B cell (primary cell): ENCODE measurements around the gene MPZL3. TPM values are rescaled to one million over a fixed set of nuclear protein-coding genes. Genes with fewer than 3 reads are reported as not detected.

Source experiments
- ATAC-seq: fragments of 200-7000 bp; cut with Tn5 transposase; one replicate; pipeline ENCODE4 v1.10.0; 2021; ENCODE audit warnings: low read depth, mild to moderate bottlenecking, moderate number of reproducible peaks, moderate library complexity
- CTCF ChIA-PET: fragments of 350-600 bp; sonication (Branson Sonifier 250); formaldehyde crosslinking; loops from one replicate; lab custom pipeline; 2021; ENCODE audit warnings: antibody characterized with exemption, inconsistent platforms; lab: Charles Lee
- POLR2A ChIA-PET: fragments of 350-600 bp; sonication (Branson Sonifier 250); formaldehyde crosslinking; loops from one replicate; lab custom pipeline; 2021; ENCODE audit warnings: antibody characterized with exemption; lab: Charles Lee
- DNase-seq: peaks from one replicate; pipeline ENCODE4 v3.0.0; 2013
- H2AFZ ChIP-seq: 2 replicates; pipeline ENCODE4 v1.6.1; 2012; ENCODE audit warnings: mild to moderate bottlenecking, low read depth, low read length; ENCODE audit not compliant: insufficient read depth, poor library complexity, severe bottlenecking
- H3K27ac ChIP-seq, 2 donors: 1 replicate in 1 of 2; 2 replicates in 1 of 2; pipeline ENCODE4 v1.5.1; 2012 to 2013; ENCODE audit warnings: low read length in 2 of 2, mild to moderate bottlenecking in 2 of 2, moderate library complexity in 1 of 2
- H3K27me3 ChIP-seq, 4 experiments: fragments of 200-600 bp in 1 of 4; sonication (generic) in 1 of 4; replicated peaks in 1 of 4; 1 replicate in 2 of 4; 2 replicates in 2 of 4; pipeline versions ENCODE4 v1.6.1 to v1.7.0; 2013 to 2016; ENCODE audit warnings: low read length in 3 of 4, mild to moderate bottlenecking in 2 of 4, mixed read lengths in 1 of 4, moderate library complexity in 1 of 4; ENCODE audit not compliant: insufficient read depth in 4 of 4, control insufficient read depth in 3 of 4; ENCODE audit errors: control extremely low read depth in 1 of 4
- H3K36me3 ChIP-seq, 2 experiments: replicated peaks in 1 of 2; 1 replicate in 1 of 2; 2 replicates in 1 of 2; pipeline versions ENCODE4 v1.6.1 to v1.7.1; 2013; ENCODE audit warnings: low read length in 1 of 2; ENCODE audit not compliant: insufficient read depth in 2 of 2, control insufficient read depth in 1 of 2; ENCODE audit errors: control extremely low read depth in 1 of 2, extremely low read depth in 1 of 2
- H3K4me1 ChIP-seq, 2 donors: fragments of 200-600 bp in 1 of 2; sonication (generic) in 1 of 2; 1 replicate in 1 of 2; 2 replicates in 1 of 2; pipeline versions ENCODE4 v1.5.1 to v1.6.1; 2013 to 2017; ENCODE audit warnings: low read length in 2 of 2; ENCODE audit not compliant: control insufficient read depth in 2 of 2, insufficient read depth in 2 of 2
- H3K4me2 ChIP-seq: replicated peaks from 2 replicates; pipeline ENCODE3; 2012; ENCODE audit warnings: mild to moderate bottlenecking, low read depth, low read length; ENCODE audit not compliant: poor library complexity, severe bottlenecking
- H3K4me3 ChIP-seq, 5 experiments: fragments of 200-600 bp in 1 of 5; sonication (generic) in 1 of 5; 1 replicate in 3 of 5; 2 replicates in 2 of 5; pipeline versions ENCODE4 v1.5.1 to v1.7.0; 2011 to 2016; ENCODE audit warnings: low read length in 4 of 5, mild to moderate bottlenecking in 4 of 5, low read depth in 2 of 5, control low read depth in 1 of 5, moderate library complexity in 1 of 5; ENCODE audit not compliant: insufficient read depth in 1 of 5; ENCODE audit errors: control extremely low read depth in 1 of 5, extremely low read depth in 1 of 5
- H3K79me2 ChIP-seq: fragments of 200-600 bp; sonication (generic); one replicate; pipeline ENCODE4 v1.6.0; 2016; ENCODE audit warnings: low read length; ENCODE audit not compliant: control insufficient read depth, insufficient read depth
- H3K9ac ChIP-seq: fragments of 200-600 bp; sonication (generic); 2 replicates; pipeline ENCODE4 v1.6.1; 2017; ENCODE audit warnings: mild to moderate bottlenecking, low read length, moderate library complexity
- H3K9me3 ChIP-seq, 3 donors: one replicate each; pipeline versions ENCODE4 v1.6.1 to v1.7.1; 2013; ENCODE audit warnings: low read length in 2 of 3; ENCODE audit not compliant: control insufficient read depth in 2 of 3, insufficient read depth in 1 of 3; ENCODE audit errors: control extremely low read depth in 1 of 3
- H4K20me1 ChIP-seq: 2 replicates; pipeline ENCODE4 v1.6.0; 2012; ENCODE audit warnings: mild to moderate bottlenecking, low read length; ENCODE audit not compliant: insufficient read depth, control insufficient read depth, poor library complexity, severe bottlenecking
- H3K27ac Mint-ChIP-seq: one replicate; pipeline ENCODE4 v1.8.0; 2021; ENCODE audit warnings: mixed read lengths
- H3K27me3 Mint-ChIP-seq: one replicate; pipeline ENCODE4 v1.8.0; 2021; ENCODE audit warnings: mixed read lengths
- H3K4me1 Mint-ChIP-seq: one replicate; pipeline ENCODE4 v1.8.0; 2021; ENCODE audit warnings: mixed read lengths
- H3K4me3 Mint-ChIP-seq: one replicate; pipeline ENCODE4 v1.8.0; 2021; ENCODE audit warnings: mixed read lengths
- H3K9me3 Mint-ChIP-seq: one replicate; pipeline ENCODE4 v1.8.0; 2022; ENCODE audit warnings: mixed read lengths; ENCODE audit not compliant: insufficient read depth
- EZH2 ChIP-seq: IDR thresholded peaks from 2 replicates; pipeline ENCODE4 v1.6.1; 2012; ENCODE audit warnings: borderline replicate concordance, low read depth, mild to moderate bottlenecking, moderate library complexity, low read length; ENCODE audit not compliant: insufficient read depth, poor library complexity, severe bottlenecking
- WGBS: methylation state at CpG from one replicate; pipeline ENCODE4 v1.1.5; 2013; ENCODE audit warnings: missing lambda C conversion rate; ENCODE audit not compliant: insufficient coverage; 5-methylcytosine and 5-hydroxymethylcytosine counted together
- intact Hi-C: fragments of 100-400 bp; cut with micrococcal nuclease; formaldehyde crosslinking; loops from one replicate; pipeline ENCODE4 v1.10.0; 2022
- polyA plus RNA-seq: library from polyadenylated mRNA; depleted of rRNA; stranded (reverse); fragments of >200 nt; gene quantifications from 2 replicates; pipeline ENCODE4 v1.2.3, GENCODE V29; 2012
- total RNA-seq, 2 donors: library from RNA; stranded (reverse); fragments of 120-200 nt in 1 of 2; gene quantifications; 1 replicate in 1 of 2; 2 replicates in 1 of 2; pipeline versions ENCODE4 v1.2.3 to v1.2.4, GENCODE V29; 2013 to 2022
- TF ChIP-seq, protein P1 (sequence below): fragments of 200-600 bp; IDR thresholded peaks from one replicate; pipeline ENCODE4 v1.8.0; 2022; ENCODE audit warnings: antibody characterized with exemption, mild to moderate bottlenecking

The MPZL3 gene
- total and polyA plus RNA-seq, 2 donors (not counting 1 experiment from before 2014, with no cell fraction given) = 1.4 to 4.2 TPM

DNA sequence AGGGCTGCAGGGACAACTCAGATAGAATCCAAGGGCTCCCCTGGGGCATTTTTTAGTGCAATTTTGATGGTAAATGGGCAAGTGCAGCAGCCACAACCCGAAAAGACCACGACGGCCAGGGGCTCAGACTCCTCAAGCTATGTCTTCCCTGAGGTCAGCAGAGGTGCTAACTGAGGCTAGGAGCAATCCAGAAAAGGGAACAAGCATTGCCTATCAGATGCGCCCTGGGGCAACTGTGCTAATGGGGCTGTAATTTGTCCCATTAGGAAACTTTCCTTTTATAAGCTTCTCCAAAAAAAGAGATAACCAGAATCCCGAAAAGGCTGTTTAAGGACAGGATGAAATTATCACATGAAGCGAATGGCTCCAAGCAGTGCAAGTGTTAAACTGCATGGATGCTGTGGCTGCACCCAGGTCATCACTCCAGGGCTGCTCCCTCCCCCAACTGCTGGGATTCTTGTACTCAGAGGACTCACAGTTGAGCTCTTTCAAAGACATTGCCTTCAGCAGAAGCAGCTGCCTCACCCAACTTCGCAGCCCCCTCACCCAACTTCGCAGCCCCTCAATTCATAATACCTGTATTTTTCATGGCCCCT lies 49.5 kb upstream of the MPZL3 start:
- H3K4me3 ChIP-seq = no peak overlapping the region
- CTCF ChIA-PET = interaction anchor here (0.8 to 3.3 kb wide), 5 partner anchors 50 to 186 kb away, joined by 3 to 16 read pairs (median 4); no protein-coding TSS in a partner anchor
- no peak for TF ChIP-seq EZH2
- TF ChIP-seq, protein P1, sequence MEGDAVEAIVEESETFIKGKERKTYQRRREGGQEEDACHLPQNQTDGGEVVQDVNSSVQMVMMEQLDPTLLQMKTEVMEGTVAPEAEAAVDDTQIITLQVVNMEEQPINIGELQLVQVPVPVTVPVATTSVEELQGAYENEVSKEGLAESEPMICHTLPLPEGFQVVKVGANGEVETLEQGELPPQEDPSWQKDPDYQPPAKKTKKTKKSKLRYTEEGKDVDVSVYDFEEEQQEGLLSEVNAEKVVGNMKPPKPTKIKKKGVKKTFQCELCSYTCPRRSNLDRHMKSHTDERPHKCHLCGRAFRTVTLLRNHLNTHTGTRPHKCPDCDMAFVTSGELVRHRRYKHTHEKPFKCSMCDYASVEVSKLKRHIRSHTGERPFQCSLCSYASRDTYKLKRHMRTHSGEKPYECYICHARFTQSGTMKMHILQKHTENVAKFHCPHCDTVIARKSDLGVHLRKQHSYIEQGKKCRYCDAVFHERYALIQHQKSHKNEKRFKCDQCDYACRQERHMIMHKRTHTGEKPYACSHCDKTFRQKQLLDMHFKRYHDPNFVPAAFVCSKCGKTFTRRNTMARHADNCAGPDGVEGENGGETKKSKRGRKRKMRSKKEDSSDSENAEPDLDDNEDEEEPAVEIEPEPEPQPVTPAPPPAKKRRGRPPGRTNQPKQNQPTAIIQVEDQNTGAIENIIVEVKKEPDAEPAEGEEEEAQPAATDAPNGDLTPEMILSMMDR = no peak
- no peak overlapping the region for H3K4me2 ChIP-seq
- H3K9me3 ChIP-seq = no peaks in the 10 kb centered on the region
- H3K9ac ChIP-seq = no peak overlapping the region
- no peaks in the 10 kb centered on the region for H3K79me2 ChIP-seq
- no peak overlapping the region for H2AFZ ChIP-seq
- ATAC-seq (no peak), DNase-seq (no peak)
- Mint-ChIP-seq H3K27ac (no peak overlapping the region), H3K4me1 (peaks cover 11% of the 10 kb centered on the region), H3K4me3 (no peak overlapping the region), H3K27me3 (peaks cover 5% of the 10 kb centered on the region), H3K9me3 (no peaks in the 10 kb centered on the region)
- intact Hi-C loops = no loop called here
- no peaks in the 10 kb centered on the region for H3K36me3 ChIP-seq
- H4K20me1 ChIP-seq = no peaks in the 10 kb centered on the region
- no peaks in the 10 kb centered on the region for H3K27me3 ChIP-seq
- peaks cover 4 to 5% of the 10 kb centered on the region in 2 donors for H3K4me1 ChIP-seq
- POLR2A ChIA-PET = interaction anchor here (0.6 kb wide), 2 partner anchors 43 to 118 kb away, joined by 3 to 4 read pairs; no protein-coding TSS in a partner anchor
- 87% methylated on average over 7 of the region's 8 CpGs for WGBS
- no peak overlapping the region for H3K27ac ChIP-seq

DNA sequence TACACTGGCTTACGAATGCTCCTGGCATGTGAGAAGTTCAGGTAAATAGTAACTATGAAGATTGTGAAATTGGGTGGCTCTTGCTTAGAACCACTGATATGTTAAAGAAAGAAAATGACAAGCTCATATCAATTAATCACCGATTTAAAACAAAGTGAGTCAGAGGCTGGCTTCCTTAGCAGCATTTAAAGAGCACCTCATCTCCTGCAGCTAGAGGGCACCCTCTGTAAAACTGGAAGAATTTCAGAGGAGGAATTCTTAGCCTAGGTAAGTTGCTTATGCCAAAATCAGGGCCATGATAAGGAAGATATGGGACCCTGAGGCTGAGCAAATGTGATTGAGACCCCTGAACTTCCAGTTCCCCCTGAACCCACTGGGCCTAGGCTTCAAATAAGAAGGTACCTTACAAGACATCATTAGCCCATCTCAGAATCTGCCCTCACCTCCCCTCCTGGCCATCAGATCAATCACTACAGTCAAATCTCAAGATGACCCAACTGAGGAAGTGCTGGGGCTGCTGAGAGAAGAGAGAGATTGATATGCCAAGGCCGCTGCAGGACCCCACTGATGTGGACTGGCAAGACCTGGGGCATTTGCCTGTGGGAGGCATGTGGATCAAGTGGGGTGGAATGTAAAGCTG lies 43.8 kb upstream of the MPZL3 start:
- DNase-seq = peak; percentile 54
- Histone ChIP-seq H3K9ac (no peak overlapping the region), H3K4me2 (no peak overlapping the region), H3K36me3 (no peaks in the 10 kb centered on the region), H4K20me1 (no peaks in the 10 kb centered on the region), H3K79me2 (no peaks in the 10 kb centered on the region), H3K4me1 (no peaks in the 10 kb centered on the region), H3K27ac (no peak overlapping the region), H2AFZ (no peak overlapping the region), H3K9me3 (no peaks in the 10 kb centered on the region), H3K27me3 (peaks cover 0 to 7% (median 2%) of the 10 kb centered on the region in 4 experiments), H3K4me3 (no peak overlapping the region)
- ChIA-PET POLR2A (interaction anchor here (0.5 kb wide), 1 partner anchor 58 kb away, joined by 5 read pairs; no protein-coding TSS in a partner anchor), CTCF (interaction anchor here (0.7 to 2.9 kb wide), 29 partner anchors 8 to 881 kb away, joined by 3 to 45 read pairs (median 6); partner anchors contain the start of genes CD3E and UBE4A)
- H3K27ac Mint-ChIP-seq = no peak overlapping the region
- H3K9me3 Mint-ChIP-seq = no peaks in the 10 kb centered on the region
- intact Hi-C loops = loop anchor here (1.0 kb wide), 2 partner anchors 57 to 192 kb away; no protein-coding TSS in a partner anchor
- 100% methylated on average over 2 of the region's 3 CpGs for WGBS
- TF ChIP-seq, protein P1 = peak; percentile 60
- TF ChIP-seq EZH2 = no peak
- no peak overlapping the region for H3K4me3 Mint-ChIP-seq
- H3K27me3 Mint-ChIP-seq = peaks cover 20% of the 10 kb centered on the region
- no peak for ATAC-seq
- H3K4me1 Mint-ChIP-seq = peaks cover 2% of the 10 kb centered on the region
